B cell (primary cell): Measurements from ENCODE around the gene CHD2. TPM values are rescaled to one million over a fixed set of nuclear protein-coding genes. Genes with fewer than 3 reads are reported as not detected.

Source experiments
- ATAC-seq: fragments of 200-7000 bp; cut with Tn5 transposase; one replicate; pipeline ENCODE4 v1.10.0; 2021; ENCODE audit warnings: low read depth, mild to moderate bottlenecking, moderate number of reproducible peaks, moderate library complexity
- CTCF ChIA-PET: fragments of 350-600 bp; sonication (Branson Sonifier 250); formaldehyde crosslinking; loops from one replicate; lab custom pipeline; 2021; ENCODE audit warnings: antibody characterized with exemption, inconsistent platforms; lab: Charles Lee
- POLR2A ChIA-PET: fragments of 350-600 bp; sonication (Branson Sonifier 250); formaldehyde crosslinking; loops from one replicate; lab custom pipeline; 2021; ENCODE audit warnings: antibody characterized with exemption; lab: Charles Lee
- DNase-seq: peaks from one replicate; pipeline ENCODE4 v3.0.0; 2013
- H2AFZ ChIP-seq: 2 replicates; pipeline ENCODE4 v1.6.1; 2012; ENCODE audit warnings: mild to moderate bottlenecking, low read depth, low read length; ENCODE audit not compliant: insufficient read depth, poor library complexity, severe bottlenecking
- H3K27ac ChIP-seq, 2 donors: 1 replicate in 1 of 2; 2 replicates in 1 of 2; pipeline ENCODE4 v1.5.1; 2012 to 2013; ENCODE audit warnings: low read length in 2 of 2, mild to moderate bottlenecking in 2 of 2, moderate library complexity in 1 of 2
- H3K27me3 ChIP-seq, 4 experiments: fragments of 200-600 bp in 1 of 4; sonication (generic) in 1 of 4; replicated peaks in 1 of 4; 1 replicate in 2 of 4; 2 replicates in 2 of 4; pipeline versions ENCODE4 v1.6.1 to v1.7.0; 2013 to 2016; ENCODE audit warnings: low read length in 3 of 4, mild to moderate bottlenecking in 2 of 4, mixed read lengths in 1 of 4, moderate library complexity in 1 of 4; ENCODE audit not compliant: insufficient read depth in 4 of 4, control insufficient read depth in 3 of 4; ENCODE audit errors: control extremely low read depth in 1 of 4
- H3K36me3 ChIP-seq, 2 experiments: replicated peaks in 1 of 2; 1 replicate in 1 of 2; 2 replicates in 1 of 2; pipeline versions ENCODE4 v1.6.1 to v1.7.1; 2013; ENCODE audit warnings: low read length in 1 of 2; ENCODE audit not compliant: insufficient read depth in 2 of 2, control insufficient read depth in 1 of 2; ENCODE audit errors: control extremely low read depth in 1 of 2, extremely low read depth in 1 of 2
- H3K4me1 ChIP-seq, 2 donors: fragments of 200-600 bp in 1 of 2; sonication (generic) in 1 of 2; 1 replicate in 1 of 2; 2 replicates in 1 of 2; pipeline versions ENCODE4 v1.5.1 to v1.6.1; 2013 to 2017; ENCODE audit warnings: low read length in 2 of 2; ENCODE audit not compliant: control insufficient read depth in 2 of 2, insufficient read depth in 2 of 2
- H3K4me2 ChIP-seq: replicated peaks from 2 replicates; pipeline ENCODE3; 2012; ENCODE audit warnings: mild to moderate bottlenecking, low read depth, low read length; ENCODE audit not compliant: poor library complexity, severe bottlenecking
- H3K4me3 ChIP-seq, 5 experiments: fragments of 200-600 bp in 1 of 5; sonication (generic) in 1 of 5; 1 replicate in 3 of 5; 2 replicates in 2 of 5; pipeline versions ENCODE4 v1.5.1 to v1.7.0; 2011 to 2016; ENCODE audit warnings: low read length in 4 of 5, mild to moderate bottlenecking in 4 of 5, low read depth in 2 of 5, control low read depth in 1 of 5, moderate library complexity in 1 of 5; ENCODE audit not compliant: insufficient read depth in 1 of 5; ENCODE audit errors: control extremely low read depth in 1 of 5, extremely low read depth in 1 of 5
- H3K79me2 ChIP-seq: fragments of 200-600 bp; sonication (generic); one replicate; pipeline ENCODE4 v1.6.0; 2016; ENCODE audit warnings: low read length; ENCODE audit not compliant: control insufficient read depth, insufficient read depth
- H3K9ac ChIP-seq: fragments of 200-600 bp; sonication (generic); 2 replicates; pipeline ENCODE4 v1.6.1; 2017; ENCODE audit warnings: mild to moderate bottlenecking, low read length, moderate library complexity
- H3K9me3 ChIP-seq, 3 donors: one replicate each; pipeline versions ENCODE4 v1.6.1 to v1.7.1; 2013; ENCODE audit warnings: low read length in 2 of 3; ENCODE audit not compliant: control insufficient read depth in 2 of 3, insufficient read depth in 1 of 3; ENCODE audit errors: control extremely low read depth in 1 of 3
- H4K20me1 ChIP-seq: 2 replicates; pipeline ENCODE4 v1.6.0; 2012; ENCODE audit warnings: mild to moderate bottlenecking, low read length; ENCODE audit not compliant: insufficient read depth, control insufficient read depth, poor library complexity, severe bottlenecking
- H3K27ac Mint-ChIP-seq: one replicate; pipeline ENCODE4 v1.8.0; 2021; ENCODE audit warnings: mixed read lengths
- H3K27me3 Mint-ChIP-seq: one replicate; pipeline ENCODE4 v1.8.0; 2021; ENCODE audit warnings: mixed read lengths
- H3K4me1 Mint-ChIP-seq: one replicate; pipeline ENCODE4 v1.8.0; 2021; ENCODE audit warnings: mixed read lengths
- H3K4me3 Mint-ChIP-seq: one replicate; pipeline ENCODE4 v1.8.0; 2021; ENCODE audit warnings: mixed read lengths
- H3K9me3 Mint-ChIP-seq: one replicate; pipeline ENCODE4 v1.8.0; 2022; ENCODE audit warnings: mixed read lengths; ENCODE audit not compliant: insufficient read depth
- EZH2 ChIP-seq: IDR thresholded peaks from 2 replicates; pipeline ENCODE4 v1.6.1; 2012; ENCODE audit warnings: borderline replicate concordance, low read depth, mild to moderate bottlenecking, moderate library complexity, low read length; ENCODE audit not compliant: insufficient read depth, poor library complexity, severe bottlenecking
- WGBS: methylation state at CpG from one replicate; pipeline ENCODE4 v1.1.5; 2013; ENCODE audit warnings: missing lambda C conversion rate; ENCODE audit not compliant: insufficient coverage; 5-methylcytosine and 5-hydroxymethylcytosine counted together
- intact Hi-C: fragments of 100-400 bp; cut with micrococcal nuclease; formaldehyde crosslinking; loops from one replicate; pipeline ENCODE4 v1.10.0; 2022
- polyA plus RNA-seq: library from polyadenylated mRNA; depleted of rRNA; stranded (reverse); fragments of >200 nt; gene quantifications from 2 replicates; pipeline ENCODE4 v1.2.3, GENCODE V29; 2012
- total RNA-seq, 2 donors: library from RNA; stranded (reverse); fragments of 120-200 nt in 1 of 2; gene quantifications; 1 replicate in 1 of 2; 2 replicates in 1 of 2; pipeline versions ENCODE4 v1.2.3 to v1.2.4, GENCODE V29; 2013 to 2022
- TF ChIP-seq, protein P1 (sequence below): fragments of 200-600 bp; IDR thresholded peaks from one replicate; pipeline ENCODE4 v1.8.0; 2022; ENCODE audit warnings: antibody characterized with exemption, mild to moderate bottlenecking

The CHD2 gene
- total and polyA plus RNA-seq, 2 donors (not counting 1 experiment from before 2014, with no cell fraction given) = 86.9 to 353 TPM

DNA sequence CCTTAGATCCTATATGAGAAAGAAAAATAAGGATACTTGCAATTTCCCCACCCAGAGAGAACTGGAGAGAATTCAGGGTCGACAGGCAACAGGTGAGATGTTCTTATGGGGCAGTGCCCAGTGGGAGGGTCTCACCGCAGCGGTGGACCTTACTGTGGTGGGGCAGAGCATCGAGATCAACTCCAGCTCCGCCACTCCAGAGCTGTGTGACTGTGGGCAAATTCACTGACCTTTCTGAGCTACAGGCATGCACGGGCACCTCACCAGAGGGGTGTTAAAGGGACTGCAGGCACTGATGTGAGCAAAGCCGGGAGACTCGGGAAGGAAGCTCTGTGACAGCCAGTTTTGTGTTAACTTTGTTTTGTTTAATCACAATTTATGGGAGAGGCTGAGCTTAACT is 158.0 kb downstream of the CHD2 start:
- Histone ChIP-seq H3K4me1 (no peaks in the 10 kb centered on the region), H3K9ac (no peak overlapping the region), H3K9me3 (no peaks in the 10 kb centered on the region), H2AFZ (no peak overlapping the region), H3K27ac (no peak overlapping the region), H3K4me2 (no peak overlapping the region), H4K20me1 (no peaks in the 10 kb centered on the region), H3K4me3 (no peak overlapping the region), H3K36me3 (no peaks in the 10 kb centered on the region), H3K27me3 (no peaks in the 10 kb centered on the region), H3K79me2 (no peaks in the 10 kb centered on the region)
- no peak for TF ChIP-seq EZH2
- H3K4me3 Mint-ChIP-seq = no peak overlapping the region
- intact Hi-C loops = no loop called here
- WGBS = 93% methylated on average over 5 of the region's 8 CpGs
- ATAC-seq = no peak
- H3K27me3 Mint-ChIP-seq = peaks cover 11% of the 10 kb centered on the region
- H3K27ac Mint-ChIP-seq = no peak overlapping the region
- no peak for DNase-seq
- POLR2A ChIA-PET = no interaction called here
- H3K4me1 Mint-ChIP-seq = no peaks in the 10 kb centered on the region
- CTCF ChIA-PET = interaction anchor here (1.1 kb wide), 1 partner anchor 28 kb away, joined by 3 read pairs; no protein-coding TSS in a partner anchor
- no peaks in the 10 kb centered on the region for H3K9me3 Mint-ChIP-seq

DNA sequence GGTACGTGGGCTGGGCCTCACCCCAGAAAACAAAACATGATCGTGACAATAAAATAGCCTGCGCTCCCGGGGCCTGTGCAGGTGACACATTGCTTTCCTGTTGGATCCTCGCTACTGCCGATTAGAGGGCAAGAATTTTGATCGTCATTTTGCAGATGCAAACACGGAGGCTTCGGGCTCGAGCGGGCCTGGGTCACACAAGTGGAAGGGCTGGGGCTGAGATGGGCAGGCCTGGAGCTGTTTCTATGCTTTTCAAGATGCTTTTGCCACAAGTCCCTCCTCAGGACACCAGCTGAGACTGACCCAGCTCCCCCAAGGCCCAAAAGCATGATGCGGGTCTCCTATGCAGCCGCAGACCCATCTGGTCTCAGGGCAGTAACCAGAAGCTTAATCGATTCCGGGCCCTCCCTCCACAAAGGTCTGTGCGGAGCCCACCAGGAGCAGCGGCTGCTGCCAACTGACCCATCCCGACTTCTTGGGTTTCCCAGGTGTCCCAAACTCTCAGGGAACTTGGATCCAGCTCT is 158.8 kb downstream of the CHD2 start:
- H3K27ac Mint-ChIP-seq = no peak overlapping the region
- H3K79me2 ChIP-seq = no peaks in the 10 kb centered on the region
- no peaks in the 10 kb centered on the region for H3K4me1 ChIP-seq
- intact Hi-C loops = no loop called here
- no peaks in the 10 kb centered on the region for H3K4me1 Mint-ChIP-seq
- H3K4me2 ChIP-seq = no peak overlapping the region
- no peak overlapping the region for H3K9ac ChIP-seq
- 83% methylated on average over 18 of the region's 18 CpGs for WGBS
- CTCF ChIA-PET = interaction anchor here (1.1 kb wide), 1 partner anchor 29 kb away, joined by 3 read pairs; no protein-coding TSS in a partner anchor
- ATAC-seq (no peak), DNase-seq (no peak)
- H3K27me3 ChIP-seq = peaks cover 0 to 2% (median 0%) of the 10 kb centered on the region in 4 experiments
- H3K4me3 ChIP-seq = no peak overlapping the region
- TF ChIP-seq, protein P1, sequence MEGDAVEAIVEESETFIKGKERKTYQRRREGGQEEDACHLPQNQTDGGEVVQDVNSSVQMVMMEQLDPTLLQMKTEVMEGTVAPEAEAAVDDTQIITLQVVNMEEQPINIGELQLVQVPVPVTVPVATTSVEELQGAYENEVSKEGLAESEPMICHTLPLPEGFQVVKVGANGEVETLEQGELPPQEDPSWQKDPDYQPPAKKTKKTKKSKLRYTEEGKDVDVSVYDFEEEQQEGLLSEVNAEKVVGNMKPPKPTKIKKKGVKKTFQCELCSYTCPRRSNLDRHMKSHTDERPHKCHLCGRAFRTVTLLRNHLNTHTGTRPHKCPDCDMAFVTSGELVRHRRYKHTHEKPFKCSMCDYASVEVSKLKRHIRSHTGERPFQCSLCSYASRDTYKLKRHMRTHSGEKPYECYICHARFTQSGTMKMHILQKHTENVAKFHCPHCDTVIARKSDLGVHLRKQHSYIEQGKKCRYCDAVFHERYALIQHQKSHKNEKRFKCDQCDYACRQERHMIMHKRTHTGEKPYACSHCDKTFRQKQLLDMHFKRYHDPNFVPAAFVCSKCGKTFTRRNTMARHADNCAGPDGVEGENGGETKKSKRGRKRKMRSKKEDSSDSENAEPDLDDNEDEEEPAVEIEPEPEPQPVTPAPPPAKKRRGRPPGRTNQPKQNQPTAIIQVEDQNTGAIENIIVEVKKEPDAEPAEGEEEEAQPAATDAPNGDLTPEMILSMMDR = no peak
- TF ChIP-seq EZH2 = no peak
- H3K36me3 ChIP-seq = no peaks in the 10 kb centered on the region
- no peaks in the 10 kb centered on the region for H3K9me3 ChIP-seq
- H3K27me3 Mint-ChIP-seq = peaks cover 14% of the 10 kb centered on the region
- no peak overlapping the region for H3K4me3 Mint-ChIP-seq
- no peak overlapping the region for H3K27ac ChIP-seq
- POLR2A ChIA-PET = no interaction called here
- H3K9me3 Mint-ChIP-seq = no peaks in the 10 kb centered on the region
- no peaks in the 10 kb centered on the region for H4K20me1 ChIP-seq
- no peak overlapping the region for H2AFZ ChIP-seq
